Activated T-helper 2 cell treated with anti-CD3 and anti-CD28 coated beads, Interferon-gamma antibody, Interleukin-2, Interleukin-4, amounts not matched to agents 10 μg/mL and 5 μg/mL and 100 μg/mL, durations not matched to agents 14 hours and 24 hours and 36 hours (primary cell): ENCODE data around the gene IL1F10. TPM values are rescaled to one million over a fixed set of nuclear protein-coding genes. Genes with fewer than 3 reads are reported as not detected.

Experiments used
- DNase-seq: peaks from one replicate; pipeline ENCODE4 v3.0.0; 2021; ENCODE audit warnings: low spot score
- H3K27ac Mint-ChIP-seq: one replicate; pipeline ENCODE4 v1.8.0; 2021; ENCODE audit warnings: mixed read lengths
- H3K27me3 Mint-ChIP-seq: one replicate; pipeline ENCODE4 v1.8.0; 2021; ENCODE audit warnings: low read depth, mixed read lengths
- H3K36me3 Mint-ChIP-seq: one replicate; pipeline ENCODE4 v1.8.0; 2021; ENCODE audit warnings: low read depth, mixed read lengths
- H3K4me1 Mint-ChIP-seq: one replicate; pipeline ENCODE4 v1.8.0; 2021; ENCODE audit warnings: low read depth, mixed read lengths
- H3K4me3 Mint-ChIP-seq: one replicate; pipeline ENCODE4 v1.8.0; 2021; ENCODE audit warnings: low read depth, mild to moderate bottlenecking, moderate library complexity, mixed read lengths
- H3K9me3 Mint-ChIP-seq: one replicate; pipeline ENCODE4 v1.8.0; 2021; ENCODE audit warnings: mixed read lengths
- intact Hi-C: fragments of 100-400 bp; cut with micrococcal nuclease; formaldehyde crosslinking; loops from one replicate; pipeline ENCODE4 v1.15.1; 2023
- total RNA-seq: library from RNA; stranded (reverse); gene quantifications from 2 replicates; pipeline ENCODE4 v1.2.3, GENCODE V29; 2022

Gene IL1F10
- total RNA-seq, result not detected in 2 replicates

GRCh38 chr2:113067681-113068080, at the start of gene IL1F10:
Gene IL1F10, plus strand, starts transcription at chr2:113067970. Its CDS starts 4,769 bp downstream, at chr2:113072739.
- no peak for DNase-seq
- H3K4me1 Mint-ChIP-seq, result no peaks in the 10 kb centered on the region
- no peak within 1 kb of the TSS for H3K27ac Mint-ChIP-seq
- peaks cover 17% of the 10 kb centered on the region for H3K27me3 Mint-ChIP-seq
- no peaks in the 10 kb centered on the region for H3K36me3 Mint-ChIP-seq
- intact Hi-C loops, result no loop called here
- peaks cover 4% of the 10 kb centered on the region for H3K9me3 Mint-ChIP-seq
- H3K4me3 Mint-ChIP-seq, result no peak within 1 kb of the TSS

GRCh38 chr2:113018509-113018908, 49.3 kb upstream of the IL1F10 start:
- no peak overlapping the region for H3K27ac Mint-ChIP-seq
- peaks cover 31% of the 10 kb centered on the region for H3K27me3 Mint-ChIP-seq
- intact Hi-C loops, result no loop called here
- H3K9me3 Mint-ChIP-seq, result peaks cover 13% of the 10 kb centered on the region
- no peak overlapping the region for H3K4me3 Mint-ChIP-seq
- H3K36me3 Mint-ChIP-seq, result no peaks in the 10 kb centered on the region
- no peak for DNase-seq
- no peaks in the 10 kb centered on the region for H3K4me1 Mint-ChIP-seq

- peaks cover 42% of the 10 kb centered on the region for H3K27me3 Mint-ChIP-seq
- intact Hi-C loops, result no loop called here
- no peak overlapping the region for H3K27ac Mint-ChIP-seq
- no peaks in the 10 kb centered on the region for H3K4me1 Mint-ChIP-seq
- peaks cover 13% of the 10 kb centered on the region for H3K9me3 Mint-ChIP-seq
- H3K36me3 Mint-ChIP-seq, result no peaks in the 10 kb centered on the region
- no peak for DNase-seq
- H3K4me3 Mint-ChIP-seq, result no peak overlapping the region
Measured at GRCh38 chr2:113021312-113021711, 46.5 kb upstream of the IL1F10 start.

GRCh38 chr2:113024764-113025163, 43.0 kb upstream of the IL1F10 start:
- no peak overlapping the region for H3K4me3 Mint-ChIP-seq
- H3K27ac Mint-ChIP-seq, result no peak overlapping the region
- DNase-seq, result no peak
- peaks cover 2% of the 10 kb centered on the region for H3K9me3 Mint-ChIP-seq
- intact Hi-C loops, result no loop called here
- H3K4me1 Mint-ChIP-seq, result no peaks in the 10 kb centered on the region
- H3K36me3 Mint-ChIP-seq, result no peaks in the 10 kb centered on the region
- H3K27me3 Mint-ChIP-seq, result peaks cover 56% of the 10 kb centered on the region

- H3K9me3 Mint-ChIP-seq, result no peaks in the 10 kb centered on the region
- H3K4me1 Mint-ChIP-seq, result no peaks in the 10 kb centered on the region
- no peak overlapping the region for H3K27ac Mint-ChIP-seq
- H3K36me3 Mint-ChIP-seq, result no peaks in the 10 kb centered on the region
- no peak overlapping the region for H3K4me3 Mint-ChIP-seq
- intact Hi-C loops, result no loop called here
- peaks cover 62% of the 10 kb centered on the region for H3K27me3 Mint-ChIP-seq
- no peak for DNase-seq
Measured at GRCh38 chr2:113025737-113026136, 42.0 kb upstream of the IL1F10 start.

GRCh38 chr2:113027691-113028090, 40.1 kb upstream of the IL1F10 start:
- no peaks in the 10 kb centered on the region for H3K4me1 Mint-ChIP-seq
- intact Hi-C loops, result no loop called here
- H3K27me3 Mint-ChIP-seq, result peaks cover 59% of the 10 kb centered on the region
- H3K36me3 Mint-ChIP-seq, result no peaks in the 10 kb centered on the region
- DNase-seq, result no peak
- no peaks in the 10 kb centered on the region for H3K9me3 Mint-ChIP-seq
- no peak overlapping the region for H3K27ac Mint-ChIP-seq
- no peak overlapping the region for H3K4me3 Mint-ChIP-seq

GRCh38 chr2:113028112-113028511, 39.7 kb upstream of the IL1F10 start:
- intact Hi-C loops, result no loop called here
- no peaks in the 10 kb centered on the region for H3K9me3 Mint-ChIP-seq
- no peaks in the 10 kb centered on the region for H3K36me3 Mint-ChIP-seq
- no peak for DNase-seq
- no peak overlapping the region for H3K4me3 Mint-ChIP-seq
- peaks cover 57% of the 10 kb centered on the region for H3K27me3 Mint-ChIP-seq
- no peak overlapping the region for H3K27ac Mint-ChIP-seq
- no peaks in the 10 kb centered on the region for H3K4me1 Mint-ChIP-seq

- no peaks in the 10 kb centered on the region for H3K36me3 Mint-ChIP-seq
- intact Hi-C loops, result no loop called here
- H3K27ac Mint-ChIP-seq, result no peak overlapping the region
- H3K27me3 Mint-ChIP-seq, result peaks cover 40% of the 10 kb centered on the region
- DNase-seq, result no peak
- H3K4me3 Mint-ChIP-seq, result no peak overlapping the region
- H3K4me1 Mint-ChIP-seq, result no peaks in the 10 kb centered on the region
- H3K9me3 Mint-ChIP-seq, result no peaks in the 10 kb centered on the region
Measured at GRCh38 chr2:113032737-113033136, 35.0 kb upstream of the IL1F10 start.

GRCh38 chr2:113034016-113034415, 33.8 kb upstream of the IL1F10 start:
- Mint-ChIP-seq H3K36me3 (no peaks in the 10 kb centered on the region), H3K4me3 (no peak overlapping the region), H3K27ac (no peak overlapping the region), H3K4me1 (no peaks in the 10 kb centered on the region), H3K9me3 (no peaks in the 10 kb centered on the region), H3K27me3 (peaks cover 31% of the 10 kb centered on the region)
- intact Hi-C loops, result no loop called here
- DNase-seq, result no peak

GRCh38 chr2:113036763-113037162, 31.0 kb upstream of the IL1F10 start:
- Mint-ChIP-seq H3K9me3 (no peaks in the 10 kb centered on the region), H3K27me3 (peaks cover 24% of the 10 kb centered on the region), H3K27ac (no peak overlapping the region), H3K36me3 (no peaks in the 10 kb centered on the region), H3K4me3 (no peak overlapping the region), H3K4me1 (no peaks in the 10 kb centered on the region)
- intact Hi-C loops, result no loop called here
- DNase-seq, result no peak

GRCh38 chr2:113038291-113038690, 29.5 kb upstream of the IL1F10 start:
- intact Hi-C loops, result no loop called here
- Mint-ChIP-seq H3K27ac (no peak overlapping the region), H3K4me1 (no peaks in the 10 kb centered on the region), H3K9me3 (no peaks in the 10 kb centered on the region), H3K27me3 (peaks cover 33% of the 10 kb centered on the region), H3K4me3 (no peak overlapping the region), H3K36me3 (no peaks in the 10 kb centered on the region)
- no peak for DNase-seq

GRCh38 chr2:113039158-113039557, 28.6 kb upstream of the IL1F10 start:
- Mint-ChIP-seq H3K27ac (no peak overlapping the region), H3K4me1 (no peaks in the 10 kb centered on the region), H3K9me3 (no peaks in the 10 kb centered on the region), H3K4me3 (no peak overlapping the region), H3K27me3 (peaks cover 31% of the 10 kb centered on the region), H3K36me3 (no peaks in the 10 kb centered on the region)
- no peak for DNase-seq
- intact Hi-C loops, result no loop called here

- intact Hi-C loops, result no loop called here
Measured at GRCh38 chr2:113039719-113040118, 28.1 kb upstream of the IL1F10 start.

GRCh38 chr2:113041871-113042270, 25.9 kb upstream of the IL1F10 start:
- Mint-ChIP-seq H3K27me3 (peaks cover 31% of the 10 kb centered on the region), H3K4me1 (no peaks in the 10 kb centered on the region), H3K9me3 (no peaks in the 10 kb centered on the region), H3K27ac (no peak overlapping the region), H3K36me3 (no peaks in the 10 kb centered on the region), H3K4me3 (no peak overlapping the region)
- intact Hi-C loops, result no loop called here
- no peak for DNase-seq

More at GRCh38 chr2:113039719-113040118, 28.1 kb upstream of the IL1F10 start:
- Mint-ChIP-seq H3K4me3 (no peak overlapping the region), H3K27ac (no peak overlapping the region), H3K27me3 (peaks cover 30% of the 10 kb centered on the region), H3K9me3 (no peaks in the 10 kb centered on the region), H3K36me3 (no peaks in the 10 kb centered on the region), H3K4me1 (no peaks in the 10 kb centered on the region)
- no peak for DNase-seq
